IPS-18a (cell line): ENCODE data around the gene ORAI2.
"Not testable (repeated sequence)": the region's sequence is repeated elsewhere in the genome, so short reads cannot be mapped to it uniquely, and the experiment has no call there.

Experiments
- H3K27ac ChIP-seq: one replicate; pipeline ENCODE4 v1.5.1; 2013; ENCODE audit warnings: low read length
- H3K27me3 ChIP-seq: one replicate; pipeline ENCODE4 v1.6.1; 2013; ENCODE audit warnings: mild to moderate bottlenecking, low read length; ENCODE audit not compliant: control insufficient read depth, insufficient read depth
- H3K36me3 ChIP-seq: one replicate; pipeline ENCODE4 v1.6.1; 2013; ENCODE audit warnings: low read depth, low read length; ENCODE audit not compliant: control insufficient read depth
- H3K4me1 ChIP-seq: one replicate; pipeline ENCODE4 v1.6.1; 2013; ENCODE audit warnings: low read depth, low read length; ENCODE audit not compliant: control insufficient read depth
- H3K4me3 ChIP-seq: one replicate; pipeline ENCODE4 v1.5.1; 2013; ENCODE audit warnings: low read length
- H3K9ac ChIP-seq: one replicate; pipeline ENCODE4 v1.6.1; 2013; ENCODE audit warnings: mild to moderate bottlenecking, low read length, moderate library complexity
- H3K9me3 ChIP-seq: one replicate; pipeline ENCODE4 v1.6.1; 2013; ENCODE audit warnings: low read depth, low read length; ENCODE audit not compliant: control insufficient read depth

Gene ORAI2

DNA sequence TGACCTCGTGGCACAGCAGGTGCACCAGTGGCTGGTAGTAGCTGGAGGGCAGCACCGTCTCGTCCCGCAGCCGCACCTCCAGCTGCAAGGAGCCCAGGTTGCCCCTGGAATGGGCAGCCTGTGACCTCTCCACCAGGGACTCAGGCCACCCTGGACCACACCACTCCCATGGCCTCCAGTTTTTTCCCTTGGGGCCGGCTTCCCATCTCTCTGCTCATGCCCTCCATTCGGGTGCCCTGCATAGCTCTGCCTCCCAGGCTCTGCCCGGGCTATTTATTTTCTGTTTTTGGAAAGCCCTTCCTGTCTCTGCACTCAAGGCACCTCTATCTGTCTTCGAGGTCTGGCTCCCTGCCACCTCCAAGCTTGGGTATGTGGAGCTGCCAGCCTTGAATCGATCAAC, 63.5 kb downstream of the ORAI2 start:
- not testable (repeated sequence) for H3K4me1 ChIP-seq, H3K4me3 ChIP-seq, H3K27ac ChIP-seq, H3K27me3 ChIP-seq, H3K9ac ChIP-seq, H3K36me3 ChIP-seq, H3K9me3 ChIP-seq

DNA sequence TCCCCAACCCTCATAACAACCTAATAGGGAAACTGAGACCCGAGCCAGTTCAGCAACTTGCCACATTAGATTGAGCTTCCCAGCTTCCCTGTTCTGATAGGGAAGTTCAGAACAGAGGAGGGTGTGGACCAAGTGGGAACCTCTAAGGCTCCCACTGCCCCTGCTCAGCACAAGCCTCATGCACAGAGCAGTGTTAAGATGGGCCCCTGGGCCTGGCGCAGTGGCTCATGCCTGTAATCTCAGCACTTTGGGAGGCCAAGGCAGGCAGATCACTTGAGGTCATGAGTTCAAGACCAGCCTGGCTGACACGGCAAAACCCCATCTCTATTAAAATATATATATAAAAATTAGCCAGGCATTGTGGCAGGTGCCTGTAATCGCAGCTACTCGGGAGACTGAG, 63.9 kb downstream of the ORAI2 start:
- H3K4me3 ChIP-seq, H3K36me3 ChIP-seq, H3K27ac ChIP-seq, H3K27me3 ChIP-seq, H3K4me1 ChIP-seq, H3K9me3 ChIP-seq, H3K9ac ChIP-seq: not testable (repeated sequence)

DNA sequence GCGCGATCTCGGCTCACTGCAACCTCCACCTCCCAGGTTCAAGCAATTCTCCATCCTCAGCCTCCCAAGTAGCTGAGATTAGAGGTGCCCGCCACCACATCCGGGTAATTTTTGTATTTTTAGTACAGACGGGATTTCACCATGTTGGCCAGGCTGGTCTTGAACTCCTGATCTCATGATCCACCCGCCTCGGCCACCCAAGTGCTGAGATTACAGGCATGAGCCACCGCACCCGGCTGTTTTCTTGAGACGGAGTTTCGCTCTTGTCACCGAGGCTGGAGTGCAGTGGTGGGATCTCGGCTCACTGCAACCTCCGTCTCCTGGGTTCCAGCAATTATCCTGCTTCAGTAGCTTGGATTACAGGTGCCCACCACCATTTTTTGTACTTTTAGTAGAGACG, 64.9 kb downstream of the ORAI2 start:
- H3K4me3 ChIP-seq, H3K36me3 ChIP-seq, H3K27me3 ChIP-seq, H3K9me3 ChIP-seq, H3K27ac ChIP-seq, H3K4me1 ChIP-seq, H3K9ac ChIP-seq: not testable (repeated sequence)

DNA sequence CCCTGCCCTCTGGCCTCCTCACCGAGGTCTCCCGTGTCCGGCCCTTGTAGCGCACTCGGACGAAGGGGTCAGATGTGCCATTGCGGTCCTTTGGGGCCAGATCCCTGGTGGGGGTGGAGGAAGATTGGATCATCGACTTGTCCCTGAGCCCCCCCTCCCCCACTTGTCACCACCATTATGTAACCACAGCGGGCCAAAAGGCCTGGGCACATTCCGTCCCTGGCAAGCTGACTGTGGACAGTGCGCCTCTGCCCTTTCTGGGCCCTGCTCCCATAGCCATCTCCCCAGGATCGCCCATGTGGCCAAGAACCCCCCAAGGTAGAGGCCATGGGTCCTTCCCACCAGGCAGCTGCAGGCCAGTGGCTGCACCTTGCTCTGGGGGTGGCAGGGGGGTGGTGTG, 69.8 kb downstream of the ORAI2 start:
- not testable (repeated sequence) for H3K27ac ChIP-seq, H3K4me1 ChIP-seq, H3K36me3 ChIP-seq, H3K9ac ChIP-seq, H3K27me3 ChIP-seq, H3K9me3 ChIP-seq, H3K4me3 ChIP-seq

DNA sequence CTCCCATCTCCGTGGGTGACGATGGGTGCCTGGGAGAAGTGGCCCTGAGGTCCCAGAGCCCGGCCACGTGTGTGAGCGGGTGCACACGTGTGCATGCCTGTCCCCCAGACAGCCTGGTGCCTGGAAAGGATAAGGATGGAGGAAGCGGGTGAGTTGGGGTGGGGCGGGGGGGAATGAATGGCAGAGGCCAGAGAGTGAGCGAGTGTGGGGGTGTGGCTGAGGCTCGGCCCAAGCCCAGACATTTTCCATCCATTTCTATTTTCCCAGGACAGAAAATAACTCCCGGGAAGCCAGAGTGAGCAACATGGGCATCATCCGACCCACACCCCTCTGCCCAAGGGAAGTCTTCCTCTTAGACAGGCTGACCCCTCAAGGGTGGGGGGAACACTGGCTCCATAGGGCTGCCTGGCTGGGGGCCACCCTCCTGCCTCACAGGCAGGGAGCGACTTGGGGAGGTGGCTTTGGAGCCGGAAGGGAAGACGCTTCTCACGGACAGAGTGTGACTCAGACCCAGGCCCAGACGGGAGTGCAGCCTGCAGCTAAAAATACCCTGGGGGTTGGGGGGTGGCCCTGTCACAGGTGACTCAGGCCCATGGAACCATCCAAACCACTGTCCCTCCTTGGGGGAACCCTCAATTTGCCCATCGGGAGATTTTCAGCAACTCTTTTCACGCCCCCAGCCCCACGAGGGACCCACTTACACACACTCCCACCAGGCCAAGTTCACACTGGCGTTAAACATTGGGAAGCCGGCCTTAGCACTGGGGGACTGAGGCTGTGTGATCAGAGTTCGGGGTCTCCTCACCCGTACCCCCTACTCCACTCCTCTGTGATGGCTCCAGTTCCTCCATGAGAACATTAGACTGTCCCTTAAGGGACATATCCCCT, 72.2 kb downstream of the ORAI2 start:
- not testable (repeated sequence) for H3K27ac ChIP-seq, H3K4me3 ChIP-seq, H3K36me3 ChIP-seq, H3K9me3 ChIP-seq, H3K4me1 ChIP-seq, H3K9ac ChIP-seq, H3K27me3 ChIP-seq
